ENCODE data around the gene BTG1. TPM values are rescaled to one million over a fixed set of nuclear protein-coding genes. Genes with fewer than 3 reads are reported as not detected.

BTG1 gene
- total RNA-seq, 1 experiment from 2014 or later = 23.1 TPM

GRCh38 chr12:92151916-92152315, 6.3 kb upstream of the BTG1 start:
- Mint-ChIP-seq H3K4me1 (ENCODE audit: low read depth, unreplicated experiment) (peaks cover 21% of the 10 kb centered on the region), H3K27me3 (ENCODE audit: insufficient read depth, unreplicated experiment) (no peaks in the 10 kb centered on the region), H3K4me3 (ENCODE audit: unreplicated experiment) (no peak overlapping the region), H3K9me3 (ENCODE audit: unreplicated experiment) (no peaks in the 10 kb centered on the region), H3K27ac (ENCODE audit: unreplicated experiment) (no peak overlapping the region), H3K36me3 (ENCODE audit: insufficient read depth, unreplicated experiment) (no peaks in the 10 kb centered on the region)
- intact Hi-C loops (cut with micrococcal nuclease; ENCODE audit: unreplicated experiment) = no loop called here
- no peaks in the 10 kb centered on the region for H3K36me3 ChIP-seq (ENCODE audit: control insufficient read depth, insufficient read depth, low read length)
- ChIA-PET POLR2A (no interaction called here), CTCF (no interaction called here)
- no peaks in the 10 kb centered on the region for H3K27me3 ChIP-seq (replicated peaks; ENCODE audit: control insufficient read depth, insufficient read depth, low read length)
- TF ChIP-seq CTCF (IDR thresholded peaks at IDR 0.05; ENCODE audit: insufficient read depth in 1 of 2, low read depth in 1 of 2, low read length in 1 of 2, severe bottlenecking in 1 of 2, unreplicated experiment in 1 of 2) = no peak
- H3K4me3 ChIP-seq (ENCODE audit: low read depth, low read length) = no peak overlapping the region
- BruUV-seq (replicated peaks) = no TSS peak
- H3K4me1 ChIP-seq = peaks cover 24% of the 10 kb centered on the region
- no peaks in the 10 kb centered on the region for H3K9me3 ChIP-seq
- DNase-seq = no peak

- intact Hi-C loops (cut with micrococcal nuclease; ENCODE audit: unreplicated experiment) = loop anchor here (5.0 kb wide), 4 partner anchors 73 to 423 kb away; no protein-coding TSS in a partner anchor
- CTCF ChIA-PET = no interaction called here
- H3K9me3 Mint-ChIP-seq (ENCODE audit: unreplicated experiment) = no peaks in the 10 kb centered on the region
These were observed 3.9 kb upstream of the BTG1 start for GRCh38 chr12:92149563-92149962.

GRCh38 chr12:92147491-92147890, 1.8 kb upstream of the BTG1 start:
- Mint-ChIP-seq H3K27me3 (ENCODE audit: insufficient read depth, unreplicated experiment) (no peaks in the 10 kb centered on the region), H3K27ac (ENCODE audit: unreplicated experiment) (no peak overlapping the region), H3K9me3 (ENCODE audit: unreplicated experiment) (no peaks in the 10 kb centered on the region), H3K36me3 (ENCODE audit: insufficient read depth, unreplicated experiment) (peaks cover 41% of the 10 kb centered on the region), H3K4me1 (ENCODE audit: low read depth, unreplicated experiment) (peaks cover 27% of the 10 kb centered on the region), H3K4me3 (ENCODE audit: unreplicated experiment) (peak overlapping the region; percentile 81)
- H3K27me3 ChIP-seq (replicated peaks; ENCODE audit: control insufficient read depth, insufficient read depth, low read length) = no peaks in the 10 kb centered on the region
- no TSS peak for BruUV-seq (replicated peaks)
- no peak overlapping the region for H3K4me3 ChIP-seq (ENCODE audit: low read depth, low read length)
- H3K4me1 ChIP-seq = peaks cover 20% of the 10 kb centered on the region
- POLR2A ChIA-PET = no interaction called here
- no peak for TF ChIP-seq CTCF (IDR thresholded peaks at IDR 0.05; ENCODE audit: insufficient read depth in 1 of 2, low read depth in 1 of 2, low read length in 1 of 2, severe bottlenecking in 1 of 2, unreplicated experiment in 1 of 2)
- H3K9me3 ChIP-seq = no peaks in the 10 kb centered on the region
- CTCF ChIA-PET = no interaction called here
- DNase-seq = no peak
- H3K36me3 ChIP-seq (ENCODE audit: control insufficient read depth, insufficient read depth, low read length) = peaks cover 2% of the 10 kb centered on the region; the same call in 1 of the 2 replicates
- intact Hi-C loops (cut with micrococcal nuclease; ENCODE audit: unreplicated experiment) = loop anchor here (1.0 to 5.0 kb wide), 5 partner anchors 9 to 425 kb away; no protein-coding TSS in a partner anchor

More at GRCh38 chr12:92149563-92149962, 3.9 kb upstream of the BTG1 start:
- Mint-ChIP-seq H3K4me3 (ENCODE audit: unreplicated experiment) (no peak overlapping the region), H3K36me3 (ENCODE audit: insufficient read depth, unreplicated experiment) (peaks cover 20% of the 10 kb centered on the region), H3K27me3 (ENCODE audit: insufficient read depth, unreplicated experiment) (no peaks in the 10 kb centered on the region), H3K4me1 (ENCODE audit: low read depth, unreplicated experiment) (peaks cover 18% of the 10 kb centered on the region), H3K27ac (ENCODE audit: unreplicated experiment) (no peak overlapping the region)
- no TSS peak for BruUV-seq (replicated peaks)
- POLR2A ChIA-PET = no interaction called here
- Histone ChIP-seq H3K4me1 (peaks cover 11% of the 10 kb centered on the region; the same call in 1 of the 2 replicates), H3K4me3 (ENCODE audit: low read depth, low read length) (no peak overlapping the region), H3K27me3 (replicated peaks; ENCODE audit: control insufficient read depth, insufficient read depth, low read length) (no peaks in the 10 kb centered on the region), H3K36me3 (ENCODE audit: control insufficient read depth, insufficient read depth, low read length) (no peaks in the 10 kb centered on the region), H3K9me3 (no peaks in the 10 kb centered on the region)
- TF ChIP-seq CTCF (IDR thresholded peaks at IDR 0.05; ENCODE audit: insufficient read depth in 1 of 2, low read depth in 1 of 2, low read length in 1 of 2, severe bottlenecking in 1 of 2, unreplicated experiment in 1 of 2) = no peak
- DNase-seq = no peak

All from Caco-2 (cell line).